Lower leg skin (tissue), 4 donors: ENCODE data around the gene PIKFYVE. TPM values are rescaled to one million over a fixed set of nuclear protein-coding genes. Genes with fewer than 3 reads are reported as not detected.
A peak's percentile ranks its signal among the peaks of the same experiment; 100 is the strongest.
"Not testable (repeated sequence)": the region's sequence is repeated elsewhere in the genome, so short reads cannot be mapped to it uniquely, and the experiment has no call there.

Experiments
- DNase-seq, 2 donors: peaks; one replicate each; pipeline ENCODE4 v3.0.0-alpha.2; 2019; ENCODE audit warnings: low spot score in 2 of 2
- H3K4me3 ChIP-seq: fragments of 200-600 bp; sonication (generic); 2 replicates; pipeline ENCODE4 v1.5.1; 2017; ENCODE audit warnings: mild to moderate bottlenecking, low read depth; ENCODE audit not compliant: poor library complexity, severe bottlenecking
- POLR2A ChIP-seq, 2 donors: fragments of 450-650 bp; IDR thresholded peaks; one replicate each; pipeline ENCODE4 v1.6.1; 2016 to 2017; ENCODE audit warnings: antibody characterized with exemption in 2 of 2, mild to moderate bottlenecking in 1 of 2, moderate library complexity in 1 of 2
- WGBS, 2 donors: methylation state at CpG; one replicate each; pipeline ENCODE4 v1.1.5; 2018; 5-methylcytosine and 5-hydroxymethylcytosine counted together
- intact Hi-C: fragments of 100-400 bp; cut with DNase I; formaldehyde crosslinking; loops from one replicate; pipeline ENCODE4 v1.15.0; 2023; ENCODE audit warnings: low total_unique reads
- total RNA-seq, 4 donors: library from RNA; depleted of rRNA; stranded (reverse); fragments of >200 nt; gene quantifications; one replicate each; pipeline ENCODE4 v1.1.0, GENCODE V29; 2016
- TF ChIP-seq, protein P1 (sequence below), 3 donors: fragments of 450-650 bp; IDR thresholded peaks; one replicate each; pipeline ENCODE4 v1.5.1; 2016; ENCODE audit warnings: antibody characterized with exemption in 3 of 3, mild to moderate bottlenecking in 3 of 3, moderate library complexity in 2 of 3

PIKFYVE gene
- total RNA-seq, 4 donors from 2014 or later, result 17.3 to 27.8 (median 18.5) TPM

- H3K4me3 ChIP-seq, result no peak overlapping the region
- no peak for DNase-seq
- intact Hi-C loops, result no loop called here
- WGBS, 2 donors, result 83 to 91% methylated on average over 3 of the region's 3 CpGs
- TF ChIP-seq, protein P1, sequence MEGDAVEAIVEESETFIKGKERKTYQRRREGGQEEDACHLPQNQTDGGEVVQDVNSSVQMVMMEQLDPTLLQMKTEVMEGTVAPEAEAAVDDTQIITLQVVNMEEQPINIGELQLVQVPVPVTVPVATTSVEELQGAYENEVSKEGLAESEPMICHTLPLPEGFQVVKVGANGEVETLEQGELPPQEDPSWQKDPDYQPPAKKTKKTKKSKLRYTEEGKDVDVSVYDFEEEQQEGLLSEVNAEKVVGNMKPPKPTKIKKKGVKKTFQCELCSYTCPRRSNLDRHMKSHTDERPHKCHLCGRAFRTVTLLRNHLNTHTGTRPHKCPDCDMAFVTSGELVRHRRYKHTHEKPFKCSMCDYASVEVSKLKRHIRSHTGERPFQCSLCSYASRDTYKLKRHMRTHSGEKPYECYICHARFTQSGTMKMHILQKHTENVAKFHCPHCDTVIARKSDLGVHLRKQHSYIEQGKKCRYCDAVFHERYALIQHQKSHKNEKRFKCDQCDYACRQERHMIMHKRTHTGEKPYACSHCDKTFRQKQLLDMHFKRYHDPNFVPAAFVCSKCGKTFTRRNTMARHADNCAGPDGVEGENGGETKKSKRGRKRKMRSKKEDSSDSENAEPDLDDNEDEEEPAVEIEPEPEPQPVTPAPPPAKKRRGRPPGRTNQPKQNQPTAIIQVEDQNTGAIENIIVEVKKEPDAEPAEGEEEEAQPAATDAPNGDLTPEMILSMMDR (IDR thresholded peaks at IDR 0.05), result no peak
Measured at GRCh38 chr2:208389940-208390339, 123.9 kb downstream of the PIKFYVE start.

DNA sequence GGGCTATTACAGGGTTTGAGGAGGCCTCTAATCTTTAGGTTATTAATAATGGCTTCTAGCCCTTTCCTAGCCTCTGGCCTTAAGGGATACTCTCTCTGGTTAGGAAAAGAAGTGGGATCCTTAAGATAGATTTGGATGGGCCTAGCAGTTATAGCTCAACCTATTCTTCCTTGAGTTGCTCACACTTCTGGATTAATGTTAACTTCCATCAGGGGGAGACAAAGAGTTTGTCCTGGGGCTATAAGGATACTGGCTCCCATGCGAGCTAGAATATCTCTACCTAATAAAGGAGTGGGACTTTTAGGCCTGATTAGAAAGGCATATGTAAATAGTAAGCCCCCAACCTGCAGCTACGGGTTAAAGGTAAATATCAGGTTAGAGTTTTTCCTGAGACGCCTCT is 126.2 kb downstream of the PIKFYVE start:
- 78 to 91% methylated on average over 3 of the region's 3 CpGs for WGBS, 2 donors
- no peak for DNase-seq

DNA sequence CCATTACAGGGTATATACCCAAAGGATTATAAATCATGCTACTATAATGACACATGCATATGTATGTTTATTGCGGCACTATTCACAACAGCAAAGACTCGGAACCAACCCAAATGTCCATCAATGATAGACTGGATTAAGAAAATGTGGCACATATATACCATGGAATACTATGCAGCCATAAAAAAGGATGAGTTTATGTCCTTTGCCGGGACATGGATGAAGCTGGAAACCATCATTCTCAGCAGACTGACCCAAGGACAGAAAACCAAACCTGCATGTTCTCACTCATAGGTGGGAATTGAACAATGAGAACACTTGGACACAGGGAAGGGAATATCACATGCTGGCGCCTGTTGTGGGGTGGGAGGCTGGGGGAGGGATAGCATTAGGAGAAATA is 130.7 kb downstream of the PIKFYVE start:
- DNase-seq, intact Hi-C loops, H3K4me3 ChIP-seq: not testable (repeated sequence)
- 94 to 98% methylated on average over 4 of the region's 4 CpGs for WGBS, 2 donors

More for the DNA sequence above, 126.2 kb downstream of the PIKFYVE start:
- no peak for TF ChIP-seq POLR2A (IDR thresholded peaks at IDR 0.05)
- TF ChIP-seq, protein P1 (IDR thresholded peaks at IDR 0.05), result no peak
- H3K4me3 ChIP-seq, result no peak overlapping the region
- intact Hi-C loops, result no loop called here

- no peak for DNase-seq
- intact Hi-C loops, result no loop called here
- no peak for TF ChIP-seq POLR2A (IDR thresholded peaks at IDR 0.05)
- TF ChIP-seq, protein P1 (IDR thresholded peaks at IDR 0.05), result no peak
- 17 to 43% methylated on average over 1 of the region's 1 CpG for WGBS, 2 donors
- no peak overlapping the region for H3K4me3 ChIP-seq
Measured at GRCh38 chr2:208399201-208399600, 133.1 kb downstream of the PIKFYVE start.

DNA sequence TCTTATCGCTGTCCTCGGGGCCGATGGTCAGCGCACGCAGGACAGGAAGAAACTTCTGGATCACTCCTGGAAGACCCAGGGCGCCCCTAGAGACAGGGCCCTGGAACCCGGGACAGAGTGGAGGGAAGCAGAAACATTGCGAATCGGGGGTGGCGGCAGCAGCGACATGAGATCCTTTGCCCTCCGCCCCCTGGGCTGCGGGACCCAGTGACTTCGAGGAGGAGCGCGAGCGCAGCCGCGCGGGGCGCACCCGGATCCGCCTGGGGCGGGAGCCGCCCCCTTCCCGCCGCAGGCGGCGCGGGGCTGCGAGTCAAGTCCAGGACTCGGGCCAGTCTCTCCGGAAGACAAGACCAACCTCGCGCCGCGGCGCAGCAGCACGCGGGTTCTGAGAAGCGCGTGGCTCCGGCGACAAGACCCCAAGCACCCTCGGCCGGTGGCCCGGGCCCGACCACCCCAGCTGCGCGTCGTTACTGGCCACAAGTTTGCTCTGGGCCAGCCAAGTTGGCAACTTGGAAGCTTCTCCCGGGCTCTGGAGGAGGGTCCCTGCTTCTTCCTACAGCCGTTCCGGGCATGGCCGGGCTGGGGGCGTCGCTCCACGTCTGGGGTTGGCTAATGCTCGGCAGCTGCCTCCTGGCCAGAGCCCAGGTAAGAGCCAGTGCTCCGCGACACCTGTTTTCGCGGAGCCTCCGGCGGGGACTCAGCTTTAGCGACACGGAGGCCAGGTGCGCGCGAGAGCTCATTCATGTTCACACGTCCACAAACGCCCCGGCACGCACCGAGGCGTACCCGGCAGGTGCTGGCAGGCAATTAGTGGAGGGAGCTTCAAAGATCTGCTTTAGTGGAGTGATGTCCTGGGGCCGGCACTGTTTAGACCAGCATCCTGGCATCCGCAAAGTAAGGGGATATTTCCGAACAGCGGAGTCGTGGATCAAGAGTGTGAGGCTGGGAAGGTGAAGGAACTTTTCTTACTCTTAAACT is 140.7 kb downstream of the PIKFYVE start, which contains the start of gene PTH2R:
TSS of gene PTH2R (plus strand) at position 319 of the 978 bp plus-strand sequence. CDS start at position 571, 252 bp downstream.
- H3K4me3 ChIP-seq, result no peak within 1 kb of the TSS
- TF ChIP-seq, protein P1 (IDR thresholded peaks at IDR 0.05), result no peak
- no peak for TF ChIP-seq POLR2A (IDR thresholded peaks at IDR 0.05)
- DNase-seq, result peak in 1 of 2 donors; percentile 84
- intact Hi-C loops, result no loop called here
- 7 to 16% methylated on average over 22 to 42 of the region's 82 CpGs for WGBS, 2 donors

DNA sequence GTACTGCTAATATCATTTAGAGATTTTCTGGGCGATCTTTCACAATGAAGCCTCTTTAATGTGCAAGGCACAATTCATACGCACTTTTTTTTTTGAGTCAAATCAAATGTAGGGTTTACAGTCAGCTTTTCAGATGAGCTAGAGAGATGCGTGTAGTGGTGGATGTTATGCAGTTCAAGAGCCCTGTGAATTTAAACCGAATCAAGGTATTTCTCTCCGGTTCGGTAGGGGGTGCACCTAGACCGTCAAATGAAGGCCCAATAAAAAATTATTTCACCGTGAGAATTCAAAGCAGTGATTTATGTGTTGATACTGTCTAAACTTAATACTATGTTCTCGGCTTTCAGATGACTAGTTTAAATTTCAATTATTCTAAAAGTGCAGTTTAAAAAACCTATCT is 141.6 kb downstream of the PIKFYVE start:
- TF ChIP-seq POLR2A (IDR thresholded peaks at IDR 0.05), result no peak
- TF ChIP-seq, protein P1 (IDR thresholded peaks at IDR 0.05), result no peak
- H3K4me3 ChIP-seq, result no peak overlapping the region
- DNase-seq, result no peak
- intact Hi-C loops, result no loop called here
- 9 to 17% methylated on average over 9 of the region's 9 CpGs for WGBS, 2 donors
